AG04449 (cell line): ENCODE results near the gene CLECL1.
"Not testable (repeated sequence)": the region's sequence is repeated elsewhere in the genome, so short reads cannot be mapped to it uniquely, and the experiment has no call there.

ENCODE experiments used
- CTCF ChIA-PET: fragments of 350-600 bp; formaldehyde crosslinking; extraction: SDS; loops from one replicate; lab custom pipeline; 2021; ENCODE audit warnings: antibody characterized with exemption; lab: Yijun Ruan, JAX
- POLR2A ChIA-PET: fragments of 400-600, 350-600 bp; formaldehyde crosslinking; extraction: SDS; loops from one replicate; lab custom pipeline; 2020; ENCODE audit warnings: antibody characterized with exemption, inconsistent platforms; lab: Yijun Ruan, JAX
- DNase-seq: peaks from one replicate; pipeline ENCODE4 v3.0.0-alpha.2; 2010; ENCODE audit warnings: low read depth, low spot score
- H3K4me3 ChIP-seq: 2 replicates; pipeline ENCODE4 v1.5.1; 2011; ENCODE audit warnings: low read depth, mild to moderate bottlenecking, control low read depth, low read length
- CTCF ChIP-seq: IDR thresholded peaks from one replicate; pipeline ENCODE4 v1.5.1; 2011; ENCODE audit warnings: mild to moderate bottlenecking, moderate library complexity, low read length, control low read depth, inconsistent platforms; ENCODE audit not compliant: insufficient read depth; ENCODE audit errors: missing control alignments

The CLECL1 gene

GRCh38 chr12:9694241-9694640 lies 38.7 kb downstream of the CLECL1 start:
- no peak overlapping the region for H3K4me3 ChIP-seq
- no peak for TF ChIP-seq CTCF
- ChIA-PET CTCF (interaction anchor here (0.7 to 1.3 kb wide), 2 partner anchors 14 to 1247 kb away, joined by 3 to 6 read pairs; no protein-coding TSS in a partner anchor), POLR2A (no interaction called here)
- DNase-seq = no peak

DNA sequence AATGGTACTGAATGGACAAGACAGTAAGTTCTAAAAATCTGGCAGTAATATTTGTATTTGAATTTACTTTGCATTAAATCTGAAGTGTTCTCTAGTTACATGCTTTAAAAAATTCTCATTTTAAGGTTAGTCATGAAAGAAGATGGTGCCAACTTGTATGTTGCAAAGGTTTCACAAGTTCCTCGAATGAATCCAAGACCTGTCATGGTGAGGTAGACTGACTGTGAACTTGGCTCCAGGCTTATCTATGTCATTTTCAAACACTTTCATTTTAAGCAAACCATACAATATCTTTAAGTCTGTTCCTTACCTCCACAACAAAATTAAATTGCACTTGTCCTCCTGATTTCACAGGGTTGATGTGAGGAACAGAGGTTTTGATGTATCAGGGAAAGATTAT lies 40.0 kb downstream of the CLECL1 start:
- TF ChIP-seq CTCF = no peak
- DNase-seq = no peak
- ChIA-PET POLR2A (no interaction called here), CTCF (no interaction called here)
- no peak overlapping the region for H3K4me3 ChIP-seq

DNA sequence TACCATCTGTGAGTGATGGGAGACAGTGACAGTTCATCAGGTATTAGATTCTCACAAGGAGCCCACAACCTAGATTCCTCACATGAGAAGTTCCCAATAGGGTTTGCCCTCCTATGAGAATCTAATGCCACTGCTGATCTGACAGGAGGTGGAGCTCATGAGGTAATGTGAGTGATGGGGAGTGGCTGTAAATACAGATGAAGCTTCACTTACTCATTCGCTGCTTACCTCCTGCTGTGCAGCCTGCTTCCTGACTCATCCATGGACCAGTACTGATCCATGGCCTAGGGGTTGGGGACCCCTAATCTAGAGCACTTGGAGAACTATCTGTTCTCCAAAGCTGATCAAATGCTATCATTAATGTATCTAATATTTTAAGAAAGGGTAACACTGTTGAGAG lies 45.7 kb downstream of the CLECL1 start:
- ChIA-PET POLR2A (interaction anchor here (1.3 kb wide), 1 partner anchor 14 kb away, joined by 4 read pairs; no protein-coding TSS in a partner anchor), CTCF (interaction anchor here (1.0 to 5.4 kb wide), 2 partner anchors 20 to 60 kb away, joined by 3 to 24 read pairs; no protein-coding TSS in a partner anchor)
- TF ChIP-seq CTCF = no peak
- DNase-seq = no peak
- H3K4me3 ChIP-seq = no peak overlapping the region

GRCh38 chr12:9685915-9686314 lies 47.0 kb downstream of the CLECL1 start:
- H3K4me3 ChIP-seq = no peak overlapping the region
- DNase-seq = no peak
- POLR2A ChIA-PET = no interaction called here
- TF ChIP-seq CTCF = no peak
- CTCF ChIA-PET = interaction anchor here (5.4 kb wide), 1 partner anchor 21 kb away, joined by 24 read pairs; no protein-coding TSS in a partner anchor

DNA sequence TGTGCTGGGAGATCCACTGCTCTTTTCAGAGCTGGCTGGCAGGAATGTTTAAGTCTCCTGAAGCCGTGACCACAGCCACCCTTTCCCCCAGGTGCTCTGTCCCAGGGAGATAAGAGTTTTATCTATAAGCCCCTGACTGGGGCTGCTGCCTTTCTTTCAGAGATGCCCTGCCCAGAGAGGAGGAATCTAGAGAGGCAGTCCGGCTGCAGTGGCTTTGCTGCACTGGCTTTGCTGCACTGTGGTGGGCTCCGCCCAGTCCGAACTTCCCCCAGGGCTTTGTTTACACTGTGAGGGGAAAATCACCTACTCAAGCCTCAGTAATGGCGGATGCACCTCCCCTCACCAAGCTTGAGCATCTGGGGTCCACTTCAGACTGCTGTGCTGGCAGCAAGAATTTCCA lies 47.5 kb downstream of the CLECL1 start:
- DNase-seq, H3K4me3 ChIP-seq, POLR2A ChIA-PET: not testable (repeated sequence)
- CTCF ChIA-PET = interaction anchor here (5.4 kb wide), 1 partner anchor 22 kb away, joined by 24 read pairs; no protein-coding TSS in a partner anchor

DNA sequence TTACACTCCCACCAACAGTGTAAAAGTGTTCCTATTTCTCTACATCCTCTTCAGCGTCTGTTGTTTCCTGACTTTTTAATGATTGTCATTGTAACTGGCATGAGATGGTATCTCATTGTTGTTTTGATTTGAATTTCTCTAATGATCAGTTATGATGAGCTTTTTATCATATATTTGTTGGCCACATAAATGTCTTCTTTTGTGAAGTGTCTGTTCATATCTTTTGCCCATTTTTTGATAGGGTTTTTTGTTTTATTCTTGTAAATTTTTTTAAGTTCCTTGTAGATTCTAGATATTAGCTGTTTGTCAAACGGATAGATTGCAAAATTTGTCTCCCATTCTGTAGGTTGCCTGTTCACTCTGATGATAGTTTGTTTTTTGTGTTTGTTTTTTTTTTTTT lies 49.9 kb downstream of the CLECL1 start:
- CTCF ChIA-PET = interaction anchor here (2.4 kb wide), 1 partner anchor 25 kb away, joined by 8 read pairs; no protein-coding TSS in a partner anchor
- DNase-seq, H3K4me3 ChIP-seq, POLR2A ChIA-PET: not testable (repeated sequence)

- POLR2A ChIA-PET, DNase-seq, H3K4me3 ChIP-seq: not testable (repeated sequence)
- CTCF ChIA-PET = interaction anchor here (0.9 to 2.4 kb wide), 3 partner anchors 9 to 25 kb away, joined by 4 to 8 read pairs (median 4); no protein-coding TSS in a partner anchor
These were observed 50.4 kb downstream of the CLECL1 start for GRCh38 chr12:9682508-9682907.

DNA sequence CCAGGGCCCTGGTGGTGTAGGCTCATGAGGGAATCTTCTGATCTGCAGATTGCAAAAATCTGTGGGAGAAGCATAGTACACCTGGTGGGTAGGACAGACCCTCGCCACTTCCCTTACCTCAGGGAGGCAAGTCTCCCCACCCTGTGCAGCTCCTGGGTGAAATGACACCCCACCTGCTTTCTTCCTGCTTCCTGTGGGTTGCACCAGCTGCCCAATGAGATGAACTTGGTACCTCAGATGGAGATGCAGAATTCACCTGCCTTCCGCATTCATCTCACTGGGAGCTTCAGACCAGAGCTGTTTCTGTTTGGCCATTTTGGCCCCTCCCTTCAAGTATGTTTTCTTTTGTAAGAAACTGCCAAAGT lies 58.7 kb downstream of the CLECL1 start:
- DNase-seq = no peak
- TF ChIP-seq CTCF = no peak
- ChIA-PET POLR2A (interaction anchor here (1.3 kb wide), 1 partner anchor 13 kb away, joined by 4 read pairs; no protein-coding TSS in a partner anchor), CTCF (interaction anchor here (1.0 to 1.2 kb wide), 2 partner anchors 8 to 29 kb away, joined by 3 to 4 read pairs; no protein-coding TSS in a partner anchor)
- no peak overlapping the region for H3K4me3 ChIP-seq
